Suprapubic skin (tissue), 4 donors: ENCODE results near the gene ERC2.

Source experiments
- CTCF ChIP-seq, 2 donors: fragments of 200-600 bp in 1 of 2; fragments of 450-650 bp in 1 of 2; sonication (generic) in 1 of 2; IDR thresholded peaks; one replicate each; pipeline ENCODE4 v1.5.1; 2016 to 2019; ENCODE audit warnings: antibody characterized with exemption in 2 of 2, mild to moderate bottlenecking in 1 of 2, moderate library complexity in 1 of 2
- POLR2A ChIP-seq, 2 donors: fragments of 450-650 bp; IDR thresholded peaks; one replicate each; pipeline ENCODE4 v1.6.1; 2017; ENCODE audit warnings: antibody characterized with exemption in 2 of 2, mild to moderate bottlenecking in 2 of 2, moderate library complexity in 2 of 2
- POLR2AphosphoS5 ChIP-seq, 3 donors: sonication (generic); formaldehyde crosslinking; IDR thresholded peaks; one replicate each; pipeline ENCODE4 v1.6.1; 2017; ENCODE audit warnings: antibody characterized with exemption in 3 of 3

- TF ChIP-seq CTCF (IDR thresholded peaks at IDR 0.05) = no peak
- no peak for TF ChIP-seq POLR2A (IDR thresholded peaks at IDR 0.05)
- TF ChIP-seq POLR2AphosphoS5 (IDR thresholded peaks at IDR 0.05) = no peak
Measured at GRCh38 chr3:55654123-55654760, 814.0 kb downstream of the ERC2 start.
